Left hindlimb (tissue), 1 donor: ENCODE results near the gene UBR3.
A peak's percentile ranks its signal among the peaks of the same experiment; 100 is the strongest.
"Not testable (repeated sequence)": the region's sequence is repeated elsewhere in the genome, so short reads cannot be mapped to it uniquely, and the experiment has no call there.

Experiments
- DNase-seq: peaks from one replicate; pipeline ENCODE4 v3.0.0-alpha.2; 2018

UBR3 gene

DNA sequence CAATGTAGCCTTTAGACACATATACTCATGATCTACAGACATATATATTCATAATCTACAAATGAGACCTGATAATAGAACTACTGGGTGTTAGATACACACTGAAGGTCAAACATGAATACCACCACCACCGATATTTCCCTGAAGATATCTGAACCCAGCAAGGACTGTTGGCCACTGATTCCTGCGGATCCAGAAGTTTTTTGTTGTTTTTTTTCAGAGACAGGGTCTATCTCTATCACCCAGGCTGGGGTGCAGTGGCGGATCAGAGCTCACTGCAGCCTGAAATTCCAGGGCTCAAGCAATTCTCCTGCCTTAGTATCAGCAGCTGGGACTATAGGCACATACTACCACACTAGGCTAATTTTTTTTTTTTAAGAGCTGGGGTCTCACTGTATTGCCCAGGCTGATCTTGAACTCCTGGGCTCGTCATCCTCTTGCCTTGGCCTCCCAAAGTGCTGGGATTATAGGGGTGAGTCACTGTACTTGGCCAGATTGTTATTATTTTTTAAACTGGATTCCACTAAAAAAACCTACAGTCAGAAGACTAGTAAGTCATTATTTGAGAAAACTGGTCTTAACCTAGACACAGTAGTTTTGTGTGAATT is 4.4 kb upstream of the UBR3 start:
- no peak for DNase-seq

DNA sequence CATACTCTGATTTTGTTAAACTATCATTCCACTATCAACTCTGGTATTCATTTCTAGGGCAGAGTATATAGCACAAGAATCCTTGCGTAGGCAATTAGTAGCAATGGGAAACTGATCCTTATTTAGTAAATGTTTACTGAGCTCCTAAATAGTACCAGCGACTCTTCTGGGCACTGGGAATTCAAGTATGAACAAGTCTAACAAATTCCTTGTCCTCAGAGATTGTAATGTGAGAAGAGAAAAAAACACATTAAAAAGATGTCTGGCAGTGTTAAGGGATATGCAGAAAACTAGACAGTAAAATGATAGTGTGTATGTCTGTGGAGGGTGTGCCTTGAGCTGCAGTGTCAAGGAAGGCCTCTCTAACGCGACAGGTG is 3.3 kb upstream of the UBR3 start:
- DNase-seq = no peak

DNA sequence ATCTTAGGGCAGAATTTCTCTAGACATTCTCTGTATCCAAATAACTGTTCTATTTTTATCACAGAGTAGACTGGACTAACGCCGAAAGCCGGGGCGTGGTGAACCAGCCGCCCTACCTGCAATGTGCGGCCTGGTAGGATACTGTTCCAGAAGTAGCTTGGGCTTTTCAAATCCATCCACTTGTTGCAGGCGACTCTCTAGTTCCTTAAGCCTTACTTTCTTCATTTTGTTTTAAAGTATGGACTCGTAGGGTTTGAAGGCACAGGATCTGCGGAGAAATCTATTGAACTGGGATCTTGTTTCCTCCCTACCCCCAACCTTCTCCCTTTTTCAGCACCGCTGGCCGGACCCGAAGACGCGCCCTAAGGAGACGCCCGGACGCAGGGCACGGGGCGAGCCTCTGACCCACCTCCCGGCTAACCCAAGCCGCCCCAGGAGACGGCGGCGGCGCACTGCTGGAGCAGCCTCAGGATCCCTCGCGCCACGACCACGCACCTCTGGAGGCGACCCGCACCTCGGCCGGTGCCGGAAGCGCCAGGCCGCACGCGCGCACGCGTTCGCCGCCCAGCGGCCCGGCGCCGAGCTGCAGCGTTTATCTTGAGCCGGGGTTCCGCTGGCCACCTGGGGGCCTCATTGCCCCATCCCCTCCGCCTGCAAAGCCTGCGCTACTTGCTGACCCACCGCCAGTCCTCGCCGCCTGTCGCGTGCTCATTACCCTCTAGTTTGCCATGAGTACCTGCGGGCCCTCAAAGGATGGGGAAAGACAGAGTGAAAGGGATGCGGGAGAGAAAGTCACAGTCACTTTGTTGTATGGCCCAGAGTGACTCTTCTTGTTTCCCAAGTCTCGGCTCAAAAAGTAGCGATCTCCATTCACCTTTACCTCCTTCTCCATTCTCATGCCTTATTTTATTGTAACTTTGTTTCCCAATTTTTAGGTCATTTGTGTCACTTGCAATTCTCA is 2.6 kb upstream of the UBR3 start, which contains the start of gene METTL5:
TSS of gene METTL5 (minus strand) at position 533 of the 961 bp plus-strand sequence. CDS start at position 225, 308 bp downstream.
- DNase-seq = peak; percentile 85

DNA sequence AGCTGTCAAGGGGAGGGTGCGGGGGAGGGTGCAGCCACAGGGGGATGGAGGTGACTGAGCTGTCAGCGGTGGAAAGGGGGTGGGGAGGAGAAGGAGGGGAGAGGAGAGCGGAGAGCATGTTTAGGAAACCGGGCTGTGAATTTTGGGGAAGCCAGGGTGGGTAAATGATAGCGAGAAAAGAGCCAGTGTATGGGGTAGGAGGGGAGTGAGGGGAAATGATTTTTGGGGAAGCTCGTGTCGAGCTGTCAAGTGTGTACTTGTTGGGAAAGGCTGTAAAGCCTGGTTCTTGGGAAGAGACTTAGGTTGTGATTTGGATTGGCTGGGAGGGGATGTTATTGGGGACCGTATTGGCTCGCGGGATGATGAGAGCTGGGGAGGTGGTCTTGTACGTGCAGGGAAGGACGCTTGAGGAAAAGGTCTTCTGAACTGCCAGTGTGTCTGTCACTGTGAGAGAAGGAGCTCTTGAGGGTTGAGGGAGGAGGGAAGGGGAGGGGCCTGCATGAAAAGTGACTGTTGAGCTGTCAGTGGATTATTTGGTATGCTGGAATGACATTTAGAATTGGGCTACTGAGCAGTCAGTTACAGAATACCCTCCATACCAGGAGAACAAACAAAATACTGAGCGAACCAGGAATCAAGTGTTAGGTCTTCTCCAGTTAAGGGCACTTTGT is 1.0 kb downstream of the UBR3 start:
- peak; percentile 50 for DNase-seq

DNA sequence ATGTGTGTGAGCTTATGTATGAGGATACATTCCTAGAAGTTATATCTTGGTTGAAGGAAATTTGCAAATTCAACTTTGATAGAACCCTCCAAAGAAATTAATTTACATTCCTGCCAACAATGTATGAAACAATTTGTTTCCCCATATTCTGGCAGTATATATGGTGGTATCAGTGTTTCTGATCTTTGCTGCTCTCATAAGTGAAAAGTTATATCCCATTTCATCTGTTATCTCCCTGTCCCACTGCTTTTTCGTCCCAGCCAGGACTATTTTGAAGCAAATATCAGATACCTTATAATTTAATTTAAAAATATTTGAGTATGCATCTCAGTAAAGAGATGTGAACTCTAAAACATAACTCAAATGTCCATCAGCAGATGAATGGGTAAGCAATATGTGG is 7.1 kb downstream of the UBR3 start:
- DNase-seq = no peak

DNA sequence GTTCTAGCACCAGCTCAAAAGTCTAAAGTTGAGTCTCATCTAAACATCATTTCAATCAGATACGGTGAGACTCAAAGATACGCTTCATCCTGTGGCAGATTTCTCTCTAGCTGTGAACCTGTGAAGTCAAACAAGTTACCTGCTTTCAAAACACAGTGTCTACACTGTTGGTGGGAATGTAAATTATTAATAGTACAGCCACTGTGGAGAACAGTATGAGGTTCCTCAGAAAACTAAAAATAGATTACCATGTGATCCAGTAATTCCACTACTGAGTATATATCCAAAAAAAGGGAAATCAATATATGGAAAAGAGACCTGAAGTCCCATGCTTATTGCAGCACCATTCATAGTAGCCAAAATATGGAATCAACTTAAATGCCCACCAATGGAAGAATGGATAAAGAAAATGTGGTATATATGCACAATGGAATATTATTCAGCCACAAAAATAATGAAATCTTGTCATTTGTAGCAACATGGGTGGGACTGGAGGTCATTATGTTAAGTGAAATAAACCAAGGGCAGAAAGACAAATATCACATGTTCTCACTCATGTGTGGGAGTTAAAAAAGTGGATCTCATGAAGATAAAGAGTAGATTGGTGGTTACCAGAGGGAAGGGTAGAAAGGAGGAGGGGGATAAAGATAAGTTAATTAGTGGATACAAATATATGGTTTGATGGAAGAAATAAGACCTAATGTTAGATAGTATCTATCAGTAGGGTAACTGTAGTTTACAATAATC is 11.7 kb downstream of the UBR3 start:
- DNase-seq = no peak

DNA sequence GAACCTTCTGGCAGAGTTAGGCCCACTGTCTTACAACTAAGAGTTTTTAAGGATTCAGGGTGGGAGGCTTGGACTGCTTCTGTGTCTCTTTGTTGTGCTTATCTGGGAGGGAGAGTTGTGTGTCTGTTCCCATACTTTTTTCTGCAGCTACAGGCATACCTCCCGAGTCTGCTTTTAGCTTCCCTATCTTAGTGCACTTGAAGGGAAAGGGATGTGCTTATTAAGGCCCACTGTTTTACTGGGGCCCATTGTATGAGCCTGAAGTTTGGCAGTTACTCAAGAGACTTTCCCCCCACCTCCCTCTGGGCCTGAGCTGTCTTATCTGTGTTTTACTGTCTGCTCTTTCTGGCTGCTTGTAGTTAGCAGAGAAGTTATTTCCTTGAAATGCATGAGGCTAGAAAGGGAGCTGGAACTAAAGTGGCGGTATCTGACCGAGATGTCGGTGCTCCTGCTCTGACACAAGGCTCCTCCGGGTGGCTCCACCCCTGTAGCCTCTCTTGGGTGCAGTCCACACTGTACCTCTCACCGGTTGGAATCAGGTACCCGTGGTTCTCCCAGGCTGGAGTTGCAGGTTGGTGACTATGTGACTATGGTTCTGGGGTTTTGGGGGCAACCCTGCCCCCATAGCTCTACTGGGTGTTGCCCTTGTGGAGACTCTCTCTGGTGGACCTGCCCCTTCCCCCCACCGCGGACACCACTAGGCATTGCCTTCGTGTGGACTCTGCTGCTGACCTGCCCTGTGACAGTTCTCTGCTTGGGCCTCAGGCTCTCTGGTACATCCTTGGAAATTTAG is 12.9 kb downstream of the UBR3 start:
- DNase-seq = no peak

DNA sequence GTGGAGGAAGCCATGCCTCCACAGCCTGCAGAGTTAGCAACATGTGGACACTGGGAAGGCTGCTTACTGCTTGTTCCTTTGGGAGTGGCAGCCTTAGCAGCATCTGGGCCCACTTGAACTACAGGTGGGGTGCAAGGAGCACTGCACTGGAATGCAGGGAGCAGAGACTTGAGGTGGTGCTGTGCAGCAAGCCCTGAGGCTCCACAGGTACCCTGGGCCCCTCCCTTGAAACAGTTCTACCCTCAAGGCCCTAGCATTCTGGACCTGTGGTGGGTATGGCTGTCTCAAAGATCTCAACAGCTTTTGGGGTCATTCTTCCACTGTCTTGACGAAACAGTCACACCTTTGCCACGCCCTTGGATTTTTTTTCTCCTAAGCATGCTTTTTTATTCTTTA is 13.5 kb downstream of the UBR3 start:
- DNase-seq = no peak

DNA sequence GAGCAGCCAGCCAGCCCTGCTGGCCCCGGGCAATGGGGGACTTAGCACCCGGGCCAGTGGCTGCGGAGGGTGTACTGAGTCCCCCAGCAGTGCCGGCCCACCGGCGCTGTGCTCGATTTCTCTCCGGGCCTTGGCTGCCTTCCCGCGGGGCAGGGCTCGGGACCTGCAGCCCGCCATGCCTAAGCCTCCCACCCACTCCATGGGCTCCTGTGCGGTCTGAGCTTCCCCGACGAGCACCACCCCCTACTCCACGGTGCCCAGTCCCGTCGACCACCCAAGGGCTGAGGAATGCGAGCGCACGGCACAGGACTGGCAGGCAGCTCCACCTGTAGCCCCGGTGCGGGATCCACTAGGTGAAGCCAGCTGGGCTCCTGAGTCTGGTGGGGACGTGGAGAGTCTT is 14.4 kb downstream of the UBR3 start:
- not testable (repeated sequence) for DNase-seq

DNA sequence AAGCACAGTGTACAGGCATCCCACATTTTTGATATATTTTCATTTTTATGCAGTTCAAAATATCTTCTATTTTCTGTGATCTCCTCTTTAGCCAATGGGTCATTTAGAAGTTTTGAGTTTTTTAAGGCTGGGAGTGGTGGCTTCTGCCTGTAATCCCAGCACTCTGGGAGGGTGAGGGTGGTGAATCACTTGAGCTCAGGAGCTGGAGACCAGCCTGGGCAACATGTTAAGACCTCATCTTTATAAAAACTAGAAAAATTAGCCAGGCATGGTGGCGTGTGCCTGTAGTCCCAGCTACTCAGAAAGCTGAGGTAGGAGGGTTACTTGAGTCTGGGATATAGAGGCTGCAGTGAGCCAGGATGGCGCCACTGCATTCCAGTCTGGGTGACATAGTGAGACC is 17.8 kb downstream of the UBR3 start:
- no peak for DNase-seq

DNA sequence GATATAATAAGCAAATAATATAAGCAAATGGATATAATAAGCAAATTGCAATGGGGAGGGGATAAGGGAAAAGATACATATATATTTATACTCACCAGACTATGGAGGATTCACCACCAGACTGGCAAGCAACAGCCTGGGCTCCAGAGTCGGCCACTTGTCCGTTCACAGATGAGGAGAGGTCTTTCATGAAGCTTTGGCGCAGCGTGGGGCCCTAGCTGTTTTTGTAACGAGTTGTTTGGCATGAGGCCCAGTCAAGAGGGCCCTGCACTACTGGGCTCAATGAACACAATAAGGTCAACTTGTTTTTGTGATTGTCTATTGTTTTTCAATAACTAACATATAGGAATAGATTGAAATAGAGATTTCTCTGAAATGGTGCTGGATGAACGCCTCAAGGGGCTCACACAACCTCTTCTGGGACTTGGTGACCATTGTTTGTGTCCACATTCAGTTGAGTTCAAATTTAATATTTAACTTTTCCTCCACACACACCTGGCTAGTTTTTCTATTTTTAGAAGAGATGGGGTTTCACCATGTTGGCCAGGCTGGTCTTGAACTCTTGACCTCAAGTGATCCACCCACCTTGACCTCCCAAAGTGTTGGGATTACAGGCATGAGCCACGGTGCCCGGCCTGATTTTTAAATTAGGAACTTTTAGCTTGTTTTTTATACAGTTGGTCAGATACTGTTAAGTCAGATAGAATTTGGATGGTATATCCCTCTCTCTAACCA is 21.9 kb downstream of the UBR3 start:
- not testable (repeated sequence) for DNase-seq

DNA sequence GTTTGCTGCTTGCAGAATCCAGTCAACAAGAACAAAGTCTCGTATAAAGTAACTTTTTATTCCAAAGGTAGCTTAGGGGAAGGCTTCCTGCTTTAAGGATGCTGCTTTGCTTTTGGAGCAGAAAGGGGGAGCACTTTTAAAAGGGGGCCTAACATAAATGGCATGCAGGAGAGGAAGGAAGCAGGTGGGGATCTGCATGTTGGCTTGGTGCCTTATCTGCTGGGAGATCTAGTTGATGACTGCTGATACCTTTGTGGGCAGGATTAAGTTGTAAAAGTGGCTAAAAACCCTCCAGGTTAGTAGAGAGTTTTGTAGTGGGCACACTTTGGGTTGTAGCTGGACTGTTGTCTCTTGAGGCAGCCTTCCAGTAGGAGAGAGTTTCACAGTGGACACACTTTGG is 22.5 kb downstream of the UBR3 start:
- no peak for DNase-seq

DNA sequence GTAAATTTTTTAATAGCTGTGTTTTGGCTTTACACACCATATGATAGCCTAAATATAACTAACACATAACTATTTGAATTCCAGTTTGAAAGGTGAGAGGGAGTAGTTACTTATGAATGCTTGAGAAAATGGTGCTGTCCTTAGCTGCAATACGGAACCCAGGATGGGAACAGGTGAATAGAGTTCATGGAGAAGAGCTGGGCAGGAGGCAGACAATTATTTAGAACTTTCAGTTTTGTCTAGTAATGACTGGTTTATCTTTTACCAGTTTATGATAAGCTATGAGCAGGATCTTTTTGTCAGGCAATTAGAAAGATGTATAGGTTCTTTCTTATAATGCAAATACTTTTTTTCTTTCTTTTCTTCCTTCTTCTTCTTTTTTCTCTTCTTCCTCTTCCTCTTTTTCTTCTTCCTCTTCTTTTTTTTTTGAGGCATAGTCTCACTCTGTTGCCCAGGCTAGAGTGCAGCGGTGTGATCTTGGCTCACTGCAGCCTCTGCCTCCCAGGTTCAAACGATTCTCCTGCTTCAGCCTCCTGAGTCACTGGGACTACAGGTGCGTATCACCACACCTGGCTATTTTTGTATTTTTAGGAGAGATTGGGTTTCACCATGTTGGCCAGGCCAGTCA is 25.9 kb downstream of the UBR3 start:
- no peak for DNase-seq

DNA sequence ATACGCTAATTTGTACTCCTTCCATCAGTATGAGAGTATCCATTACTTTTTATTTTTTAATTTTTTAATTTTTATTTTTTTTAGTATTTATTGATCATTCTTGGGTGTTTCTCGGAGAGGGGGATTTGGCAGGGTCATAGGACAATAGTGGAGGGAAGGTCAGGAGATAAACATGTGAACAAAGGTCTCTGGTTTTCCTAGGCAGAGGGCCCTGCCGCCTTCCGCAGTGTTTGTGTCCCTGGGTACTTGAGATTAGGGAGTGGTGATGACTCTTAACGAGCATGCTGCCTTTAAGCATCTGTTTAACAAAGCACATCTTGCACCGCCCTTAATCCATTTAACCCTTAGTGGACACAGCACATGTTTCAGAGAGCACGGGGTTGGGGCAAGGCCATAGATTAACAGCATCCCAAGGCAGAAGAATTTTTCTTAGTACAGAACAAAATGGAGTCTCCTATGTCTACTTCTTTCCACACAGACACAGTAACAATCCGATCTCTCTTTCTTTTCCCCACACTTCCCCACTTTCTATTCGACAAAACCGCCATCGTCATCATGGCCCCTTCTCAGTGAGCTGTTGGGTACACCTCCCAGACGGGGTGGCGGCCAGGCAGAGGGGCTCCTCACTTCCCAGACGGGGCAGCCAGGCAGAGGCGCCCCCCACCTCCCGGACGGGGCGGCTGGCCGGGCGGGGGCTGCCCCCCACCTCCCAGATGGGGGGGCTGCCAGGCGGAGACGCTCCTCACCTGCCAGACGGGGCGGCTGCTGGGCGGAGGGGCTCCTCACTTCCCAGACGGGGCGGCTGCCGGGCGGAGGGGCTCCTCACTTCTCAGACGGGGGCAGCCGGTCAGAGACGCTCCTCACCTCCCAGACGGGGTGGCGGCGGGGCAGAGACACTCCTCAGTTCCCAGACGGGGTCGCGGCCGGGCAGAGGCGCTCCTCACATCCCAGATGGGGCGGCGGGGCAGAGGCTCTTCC is 28.3 kb downstream of the UBR3 start:
- not testable (repeated sequence) for DNase-seq

DNA sequence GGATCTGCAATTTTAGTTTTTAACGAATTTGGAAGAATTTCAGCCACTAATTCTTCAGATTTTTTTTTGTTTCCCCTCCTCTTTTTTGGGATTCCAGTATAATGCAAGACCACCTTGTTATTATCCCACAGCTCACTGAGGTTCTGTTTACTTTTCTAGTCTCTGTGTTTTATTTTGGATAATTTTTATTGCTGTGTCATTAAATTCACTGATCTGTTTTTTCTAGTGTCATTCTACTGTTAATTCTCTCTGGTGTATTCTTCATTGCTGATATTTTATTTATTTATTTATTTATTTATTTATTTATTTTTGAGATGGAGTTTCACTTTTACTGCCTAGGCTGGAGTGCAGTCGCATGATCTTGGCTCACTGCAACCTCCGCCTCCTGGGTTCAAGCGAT is 32.2 kb downstream of the UBR3 start:
- no peak for DNase-seq

DNA sequence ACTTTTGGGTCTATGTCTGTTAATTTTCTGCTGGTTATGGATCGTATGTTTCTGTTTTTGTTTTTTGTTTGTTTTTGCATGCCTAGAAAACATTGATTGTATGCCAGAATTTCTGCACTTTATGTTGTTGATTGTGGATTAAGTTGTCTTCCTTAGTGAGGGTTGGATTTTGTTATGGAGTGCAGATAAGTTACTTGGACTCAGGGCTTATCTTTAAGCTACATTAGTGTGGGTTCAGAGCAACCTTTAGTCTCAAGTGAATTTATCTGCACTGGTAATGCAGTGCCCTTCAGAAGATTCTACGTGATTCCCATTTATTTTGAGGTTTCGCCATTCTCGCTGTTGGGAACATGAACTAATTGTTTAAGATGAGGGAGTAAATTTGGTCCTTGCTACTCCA is 32.9 kb downstream of the UBR3 start:
- no peak for DNase-seq

DNA sequence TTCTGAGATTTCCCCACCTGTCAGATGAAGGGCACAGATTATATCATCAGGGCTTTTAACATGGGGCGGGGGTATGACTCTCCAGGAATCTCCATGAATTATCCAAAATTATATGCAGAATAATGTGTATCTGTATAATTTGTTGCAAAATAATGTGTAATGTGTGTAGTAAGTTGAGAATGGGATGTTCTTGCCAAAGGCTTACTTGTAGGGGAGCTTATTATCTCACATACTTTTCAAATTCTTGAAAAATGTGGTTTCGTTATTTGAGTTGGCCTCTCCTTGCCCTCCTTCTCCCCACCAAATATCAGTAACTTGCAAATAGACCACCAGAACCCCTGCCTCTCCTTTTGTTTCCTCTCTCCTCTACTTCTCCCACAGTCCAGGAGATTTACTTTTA is 35.6 kb downstream of the UBR3 start:
- no peak for DNase-seq

DNA sequence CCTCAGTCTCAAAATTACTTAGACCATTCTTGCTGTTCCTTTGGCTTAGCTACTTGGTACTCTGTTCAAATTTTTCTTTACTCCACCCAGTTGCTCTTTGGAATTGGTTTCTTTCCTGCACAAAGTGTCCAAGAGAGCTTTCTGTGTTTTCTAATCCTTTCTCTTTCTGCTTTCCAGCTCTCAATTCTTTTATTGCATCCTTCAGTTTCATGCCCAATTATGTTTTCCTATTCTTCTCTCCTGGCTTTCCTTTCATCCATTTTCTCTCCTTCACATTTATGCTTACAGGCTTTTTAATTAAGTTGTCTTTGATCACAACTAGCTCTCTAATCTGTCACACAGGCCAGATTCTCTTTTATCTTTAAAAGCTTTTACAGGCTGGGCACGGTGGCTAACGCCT is 38.2 kb downstream of the UBR3 start:
- no peak for DNase-seq

DNA sequence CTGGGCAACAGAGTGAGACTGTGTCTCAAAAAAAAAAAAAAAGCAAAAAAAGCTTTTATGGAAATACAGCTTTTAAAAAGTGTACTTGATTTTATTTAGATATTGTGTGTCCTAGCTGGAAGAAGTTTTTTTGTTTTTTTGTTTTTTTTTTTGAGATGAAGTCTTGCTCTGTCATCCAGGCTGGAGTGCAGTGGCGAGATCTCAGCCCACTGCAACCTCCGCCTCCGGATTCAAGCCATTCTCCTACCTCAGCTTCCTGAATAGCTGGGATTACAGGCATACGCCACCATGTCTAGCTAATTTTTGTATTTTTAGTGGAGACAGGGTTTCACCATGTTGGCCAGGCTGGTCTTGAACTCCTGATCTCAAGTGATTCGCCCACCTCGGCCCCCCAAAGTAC is 39.0 kb downstream of the UBR3 start:
- not testable (repeated sequence) for DNase-seq

DNA sequence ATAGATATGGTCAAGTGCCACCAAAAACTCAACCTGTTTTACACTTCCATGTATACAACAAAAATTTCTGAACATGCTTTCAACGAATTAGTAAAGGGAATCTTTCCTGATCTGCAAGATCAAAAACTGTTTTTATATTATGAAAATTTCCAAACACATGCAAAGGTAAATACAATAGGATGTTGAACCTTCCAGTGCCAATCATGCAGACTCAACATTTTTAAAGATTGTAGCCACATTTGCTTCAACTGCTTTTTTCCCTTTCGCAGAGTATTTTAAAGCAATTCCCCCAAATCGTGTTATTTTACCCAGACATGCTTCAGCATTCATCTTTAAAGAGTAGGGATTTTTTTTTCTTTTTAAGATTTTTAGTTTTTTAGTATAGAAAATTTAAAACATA is 40.3 kb downstream of the UBR3 start:
- no peak for DNase-seq
